Trophoblast cell (in vitro differentiated cells and primary cell): ENCODE data around the gene COL3A1.

Source experiments
- DNase-seq, 2 donors: peaks; one replicate each; pipeline ENCODE4 v3.0.0-alpha.2; 2016
- H2AFZ ChIP-seq: 2 replicates; pipeline ENCODE4 v1.6.1; 2013; ENCODE audit warnings: low read length, moderate library complexity, mild to moderate bottlenecking; ENCODE audit not compliant: insufficient read depth, poor library complexity
- H2AK5ac ChIP-seq: 2 replicates; pipeline ENCODE4 v1.6.1; 2013; ENCODE audit warnings: mild to moderate bottlenecking, low read length
- H2BK120ac ChIP-seq: 2 replicates; pipeline ENCODE4 v1.6.1; 2013; ENCODE audit warnings: low read length, mild to moderate bottlenecking, moderate library complexity; ENCODE audit not compliant: insufficient read depth, poor library complexity
- H2BK12ac ChIP-seq: 2 replicates; pipeline ENCODE4 v1.6.1; 2013; ENCODE audit warnings: mild to moderate bottlenecking, low read length, moderate library complexity
- H2BK5ac ChIP-seq: 2 replicates; pipeline ENCODE4 v1.6.1; 2013; ENCODE audit warnings: low read length, low read depth, moderate library complexity, mild to moderate bottlenecking; ENCODE audit not compliant: poor library complexity
- H3K14ac ChIP-seq: 2 replicates; pipeline ENCODE4 v1.6.1; 2013; ENCODE audit warnings: mild to moderate bottlenecking, low read length
- H3K18ac ChIP-seq: 2 replicates; pipeline ENCODE4 v1.6.1; 2013; ENCODE audit warnings: mild to moderate bottlenecking, low read length
- H3K23ac ChIP-seq: 2 replicates; pipeline ENCODE4 v1.6.1; 2013; ENCODE audit warnings: low read length
- H3K27ac ChIP-seq: 2 replicates; pipeline ENCODE4 v1.5.1; 2013; ENCODE audit warnings: low read depth, mild to moderate bottlenecking, inconsistent platforms, low read length, moderate library complexity
- H3K27me3 ChIP-seq: 2 replicates; pipeline ENCODE4 v1.6.1; 2013; ENCODE audit warnings: inconsistent platforms, mild to moderate bottlenecking, low read length, moderate library complexity; ENCODE audit not compliant: insufficient read depth
- H3K36me3 ChIP-seq, 2 experiments: 1 replicate in 1 of 2; 2 replicates in 1 of 2; pipeline ENCODE4 v1.6.1; 2013; ENCODE audit warnings: low read length in 2 of 2, mild to moderate bottlenecking in 2 of 2, moderate library complexity in 1 of 2; ENCODE audit not compliant: insufficient read depth in 2 of 2, control insufficient read depth in 1 of 2
- H3K4ac ChIP-seq: 2 replicates; pipeline ENCODE4 v1.6.1; 2013; ENCODE audit warnings: low read depth, mild to moderate bottlenecking, low read length, moderate library complexity
- H3K4me1 ChIP-seq, 2 experiments: 1 replicate in 1 of 2; 2 replicates in 1 of 2; pipeline ENCODE4 v1.6.1; 2013; ENCODE audit warnings: low read length in 2 of 2, mild to moderate bottlenecking in 2 of 2, moderate library complexity in 1 of 2; ENCODE audit not compliant: insufficient read depth in 2 of 2, control insufficient read depth in 1 of 2
- H3K4me2 ChIP-seq: 2 replicates; pipeline ENCODE4 v1.6.1; 2013; ENCODE audit warnings: inconsistent platforms, mild to moderate bottlenecking, low read length, moderate library complexity
- H3K4me3 ChIP-seq: 2 replicates; pipeline ENCODE4 v1.5.1; 2013; ENCODE audit warnings: mild to moderate bottlenecking, low read depth, low read length, inconsistent platforms
- H3K79me1 ChIP-seq: one replicate; pipeline ENCODE4 v1.6.1; 2013; ENCODE audit warnings: low read length
- H3K79me2 ChIP-seq: 2 replicates; pipeline ENCODE4 v1.6.1; 2013; ENCODE audit warnings: low read length, mild to moderate bottlenecking; ENCODE audit not compliant: control insufficient read depth, insufficient read depth, poor library complexity
- H3K9ac ChIP-seq: 2 replicates; pipeline ENCODE4 v1.6.1; 2013; ENCODE audit warnings: mild to moderate bottlenecking, low read length
- H3K9me3 ChIP-seq: 2 replicates; pipeline ENCODE4 v1.6.1; 2013; ENCODE audit warnings: low read depth, mild to moderate bottlenecking, control low read depth, inconsistent platforms, low read length; ENCODE audit not compliant: insufficient read depth
- H4K12ac ChIP-seq: 2 replicates; pipeline ENCODE4 v1.6.1; 2013; ENCODE audit warnings: low read depth, mild to moderate bottlenecking, low read length, moderate library complexity
- H4K8ac ChIP-seq: 2 replicates; pipeline ENCODE4 v1.6.1; 2013; ENCODE audit warnings: low read depth, mild to moderate bottlenecking, low read length, moderate library complexity
- H4K91ac ChIP-seq: one replicate; pipeline ENCODE4 v1.6.1; 2013; ENCODE audit warnings: low read depth, mild to moderate bottlenecking, low read length, moderate library complexity
- WGBS: extraction: QIAGEN DNeasy Blood & Tissue Kit; methylation state at CpG from one replicate; pipeline ENCODE4 v1.1.7; 2013; ENCODE audit warnings: missing lambda C conversion rate; ENCODE audit not compliant: insufficient read length, insufficient coverage; ENCODE audit errors: extremely low coverage; 5-methylcytosine and 5-hydroxymethylcytosine counted together

COL3A1 gene

DNA sequence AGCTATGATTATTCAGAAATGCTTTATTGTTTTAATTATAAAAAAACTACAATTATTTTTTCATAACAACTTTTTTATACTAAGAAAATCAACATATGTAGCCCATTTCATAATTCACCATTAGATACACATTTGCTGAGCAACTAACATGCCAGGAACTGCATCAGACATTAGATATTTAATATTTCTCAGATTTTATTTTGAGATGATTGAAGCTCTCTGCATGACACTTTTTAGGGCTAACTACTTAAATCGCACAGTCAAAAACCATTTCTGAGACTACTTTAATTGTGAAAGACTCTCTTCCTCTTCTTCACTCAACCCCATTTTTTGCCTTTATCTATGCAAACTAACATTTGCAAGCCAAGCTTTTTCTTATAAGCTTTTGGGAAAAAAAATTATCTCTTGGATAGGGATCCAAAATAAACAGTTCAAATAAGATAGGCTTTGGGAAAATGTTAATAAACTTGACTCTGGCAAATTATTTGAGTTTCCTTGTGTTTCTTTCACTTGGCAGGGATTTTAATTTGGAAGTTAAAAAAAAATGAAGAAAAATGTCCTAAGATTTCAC, 9.1 kb upstream of the COL3A1 start:
- no peak overlapping the region for H3K4ac ChIP-seq
- H2AFZ ChIP-seq: no peak overlapping the region
- no peak overlapping the region for H2AK5ac ChIP-seq
- no peak for DNase-seq
- H2BK120ac ChIP-seq: no peak overlapping the region
- H4K91ac ChIP-seq: no peak overlapping the region
- H3K4me2 ChIP-seq: no peak overlapping the region
- H3K23ac ChIP-seq: no peak overlapping the region
- no peaks in the 10 kb centered on the region for H3K36me3 ChIP-seq
- WGBS: no CpG with 5 or more reads among the region's 1 CpG
- H3K9me3 ChIP-seq: no peaks in the 10 kb centered on the region
- no peaks in the 10 kb centered on the region for H3K4me1 ChIP-seq
- H4K8ac ChIP-seq: no peak overlapping the region
- H2BK5ac ChIP-seq: no peak overlapping the region
- H4K12ac ChIP-seq: no peak overlapping the region
- no peaks in the 10 kb centered on the region for H3K79me1 ChIP-seq
- no peak overlapping the region for H3K27ac ChIP-seq
- no peaks in the 10 kb centered on the region for H3K27me3 ChIP-seq
- H3K4me3 ChIP-seq: no peak overlapping the region
- no peak overlapping the region for H3K14ac ChIP-seq
- no peak overlapping the region for H2BK12ac ChIP-seq
- no peak overlapping the region for H3K18ac ChIP-seq
- no peaks in the 10 kb centered on the region for H3K79me2 ChIP-seq
- H3K9ac ChIP-seq: no peak overlapping the region

DNA sequence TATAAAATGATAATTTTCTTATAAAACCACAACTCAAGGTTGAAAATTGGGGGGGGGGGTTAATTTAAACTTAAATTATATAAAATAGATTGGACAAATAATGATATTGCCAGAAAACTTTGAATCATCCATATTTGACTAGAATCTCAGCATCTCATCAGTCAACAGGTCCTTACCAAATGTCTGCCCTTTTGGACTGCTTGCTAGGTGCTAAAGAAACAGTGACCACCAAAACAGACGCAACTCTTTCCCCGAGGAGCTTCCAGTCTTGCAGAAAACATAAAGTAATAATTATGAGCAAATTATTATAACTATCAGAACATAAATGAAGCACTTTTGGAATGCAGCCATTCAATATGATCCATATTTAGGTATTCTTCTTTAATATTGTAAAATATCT, 8.6 kb upstream of the COL3A1 start:
- no peaks in the 10 kb centered on the region for H3K36me3 ChIP-seq
- no peaks in the 10 kb centered on the region for H3K9me3 ChIP-seq
- H2AFZ ChIP-seq: no peak overlapping the region
- no peak overlapping the region for H3K27ac ChIP-seq
- no peak for DNase-seq
- no peak overlapping the region for H2AK5ac ChIP-seq
- no peaks in the 10 kb centered on the region for H3K27me3 ChIP-seq
- H3K9ac ChIP-seq: no peak overlapping the region
- no peak overlapping the region for H3K18ac ChIP-seq
- no peak overlapping the region for H2BK5ac ChIP-seq
- no CpG with 5 or more reads among the region's 2 CpGs for WGBS
- no peak overlapping the region for H4K91ac ChIP-seq
- no peak overlapping the region for H3K14ac ChIP-seq
- H3K23ac ChIP-seq: no peak overlapping the region
- no peak overlapping the region for H4K12ac ChIP-seq
- no peak overlapping the region for H4K8ac ChIP-seq
- H3K4me3 ChIP-seq: no peak overlapping the region
- H3K4ac ChIP-seq: no peak overlapping the region
- no peak overlapping the region for H2BK12ac ChIP-seq
- H2BK120ac ChIP-seq: no peak overlapping the region
- H3K4me2 ChIP-seq: no peak overlapping the region
- no peaks in the 10 kb centered on the region for H3K79me1 ChIP-seq
- H3K79me2 ChIP-seq: no peaks in the 10 kb centered on the region
- H3K4me1 ChIP-seq: no peaks in the 10 kb centered on the region

DNA sequence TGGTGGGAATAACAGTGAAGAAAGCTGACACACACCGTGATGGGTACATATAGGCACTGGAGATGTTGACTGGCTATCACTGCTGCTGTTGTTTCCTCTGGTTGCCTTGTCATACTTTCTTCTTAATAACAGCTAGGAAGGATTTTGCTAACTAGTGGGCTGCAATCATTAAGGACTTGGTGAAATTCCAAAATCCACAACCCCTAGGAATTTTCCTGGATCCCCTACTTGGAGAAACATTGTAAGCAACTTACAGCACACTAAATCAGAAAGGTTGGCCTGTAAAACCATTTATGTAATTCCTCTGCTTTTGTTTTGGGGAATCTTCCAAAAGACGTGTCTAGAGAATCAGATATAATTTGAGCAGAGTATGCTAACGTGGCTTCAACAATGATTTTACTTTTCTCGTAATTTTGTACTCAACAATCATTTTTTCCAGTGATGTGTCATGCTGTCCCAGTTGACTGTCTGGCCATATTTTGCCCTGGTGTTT, 8.0 kb upstream of the COL3A1 start:
- H4K91ac ChIP-seq: no peak overlapping the region
- no peak overlapping the region for H2AFZ ChIP-seq
- H3K9ac ChIP-seq: no peak overlapping the region
- H2AK5ac ChIP-seq: no peak overlapping the region
- H2BK12ac ChIP-seq: no peak overlapping the region
- H3K79me2 ChIP-seq: no peaks in the 10 kb centered on the region
- H3K36me3 ChIP-seq: no peaks in the 10 kb centered on the region
- H3K18ac ChIP-seq: no peak overlapping the region
- no peak overlapping the region for H3K4ac ChIP-seq
- H3K4me1 ChIP-seq: no peaks in the 10 kb centered on the region
- H3K4me2 ChIP-seq: no peak overlapping the region
- no peak overlapping the region for H3K27ac ChIP-seq
- DNase-seq: no peak
- H3K27me3 ChIP-seq: no peaks in the 10 kb centered on the region
- no peaks in the 10 kb centered on the region for H3K79me1 ChIP-seq
- H3K9me3 ChIP-seq: no peaks in the 10 kb centered on the region
- H3K4me3 ChIP-seq: no peak overlapping the region
- H3K23ac ChIP-seq: no peak overlapping the region
- no CpG with 5 or more reads among the region's 4 CpGs for WGBS
- H2BK5ac ChIP-seq: no peak overlapping the region
- no peak overlapping the region for H4K12ac ChIP-seq
- no peak overlapping the region for H4K8ac ChIP-seq
- H3K14ac ChIP-seq: no peak overlapping the region
- no peak overlapping the region for H2BK120ac ChIP-seq

DNA sequence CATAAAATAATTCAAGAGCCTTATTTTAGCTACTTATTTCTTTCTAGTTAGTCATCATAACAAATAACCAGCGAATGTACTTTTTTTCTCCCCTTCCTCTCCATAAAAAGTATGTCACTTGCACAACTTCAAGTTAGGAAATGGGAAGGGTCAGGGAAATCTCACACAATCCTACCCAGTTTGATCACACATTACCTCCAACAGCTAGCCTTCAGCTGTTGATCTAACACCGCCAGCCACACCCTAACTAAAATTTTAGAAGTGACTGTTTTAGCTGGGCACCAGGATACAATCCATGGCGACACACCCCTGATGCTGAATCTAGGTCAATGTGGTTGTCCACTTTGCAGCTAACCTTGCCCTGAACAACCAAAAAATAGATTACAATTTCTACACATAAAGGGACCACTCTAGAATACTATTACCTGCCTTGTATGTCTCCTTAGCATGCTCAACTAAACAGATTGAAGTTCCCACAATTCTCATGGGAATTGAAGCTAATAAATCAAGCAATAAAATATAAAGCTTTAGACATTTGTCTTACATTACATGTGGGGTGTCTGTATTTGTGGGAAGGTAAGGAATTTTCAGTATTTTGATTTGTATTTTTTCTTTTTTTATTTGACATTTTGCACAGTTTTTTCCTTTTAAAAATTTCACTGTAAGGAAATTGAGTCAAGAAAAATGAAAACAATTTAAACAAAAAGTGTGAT, 7.3 kb upstream of the COL3A1 start:
- Histone ChIP-seq H3K23ac (no peak overlapping the region), H4K8ac (no peak overlapping the region), H3K27ac (no peak overlapping the region), H4K12ac (no peak overlapping the region), H3K36me3 (no peaks in the 10 kb centered on the region), H3K79me1 (peaks cover 2% of the 10 kb centered on the region), H2BK120ac (no peak overlapping the region), H3K4ac (no peak overlapping the region), H3K9me3 (no peaks in the 10 kb centered on the region), H3K9ac (no peak overlapping the region), H3K18ac (no peak overlapping the region), H3K4me1 (no peaks in the 10 kb centered on the region), H2BK12ac (peak overlapping the region; percentile 76), H2AFZ (no peak overlapping the region), H3K4me3 (no peak overlapping the region), H2AK5ac (no peak overlapping the region), H2BK5ac (no peak overlapping the region), H3K4me2 (no peak overlapping the region), H4K91ac (no peak overlapping the region), H3K79me2 (no peaks in the 10 kb centered on the region), H3K14ac (no peak overlapping the region), H3K27me3 (no peaks in the 10 kb centered on the region)
- DNase-seq: no peak
- WGBS: no CpG with 5 or more reads among the region's 3 CpGs
